Adrenal gland (tissue), 5 donors: ENCODE measurements around the gene PLAA.

Experiments
- CTCF ChIP-seq, 6 experiments: fragments of 450-650 bp in 4 of 6; fragments of 200-600 bp in 2 of 6; sonication (generic) in 1 of 6; IDR thresholded peaks; 1 replicate in 5 of 6; 2 replicates in 1 of 6; pipeline versions ENCODE4 v1.5.1 to v1.8.0; 2016 to 2021; ENCODE audit warnings: antibody characterized with exemption in 6 of 6, mild to moderate bottlenecking in 2 of 6, moderate library complexity in 1 of 6
- POLR2A ChIP-seq, 2 donors: fragments of 450-650 bp; IDR thresholded peaks; one replicate each; pipeline ENCODE4 v1.6.1; 2017; ENCODE audit warnings: antibody characterized with exemption in 2 of 2, mild to moderate bottlenecking in 2 of 2, moderate library complexity in 1 of 2
- donor health status: DM: no; HTN: no; CAD: no.

- TF ChIP-seq CTCF (IDR thresholded peaks at IDR 0.05) (no peak), POLR2A (IDR thresholded peaks at IDR 0.05) (no peak)
Observed at GRCh38 chr9:26880262-26880661, 66.8 kb downstream of the PLAA start.
